Nephron progenitor cell (in vitro differentiated cells): ENCODE measurements around the gene WAPL.
A peak's percentile ranks its signal among the peaks of the same experiment; 100 is the strongest.
"Not testable (repeated sequence)": the region's sequence is repeated elsewhere in the genome, so short reads cannot be mapped to it uniquely, and the experiment has no call there.

Experiments used
- DNase-seq: peaks from one replicate; pipeline ENCODE4 v3.0.0; 2021
- H3K27ac Mint-ChIP-seq: 2 replicates; pipeline ENCODE4 v1.8.0; 2021; ENCODE audit warnings: mild to moderate bottlenecking, moderate library complexity, mixed read lengths
- H3K27me3 Mint-ChIP-seq: 2 replicates; pipeline ENCODE4 v1.8.0; 2021; ENCODE audit warnings: mild to moderate bottlenecking, low read depth, mixed read lengths; ENCODE audit not compliant: poor library complexity
- H3K36me3 Mint-ChIP-seq: 2 replicates; pipeline ENCODE4 v1.8.0; 2021; ENCODE audit warnings: low read depth, mixed read lengths
- H3K4me1 Mint-ChIP-seq: 2 replicates; pipeline ENCODE4 v1.8.0; 2021; ENCODE audit warnings: mixed read lengths
- H3K4me3 Mint-ChIP-seq: 2 replicates; pipeline ENCODE4 v1.8.0; 2021; ENCODE audit warnings: mild to moderate bottlenecking, moderate library complexity, mixed read lengths
- H3K9me3 Mint-ChIP-seq: 2 replicates; pipeline ENCODE4 v1.8.0; 2021; ENCODE audit warnings: mild to moderate bottlenecking, moderate library complexity, mixed read lengths
- TF ChIP-seq, protein P1 (sequence below): fragments of 200-600 bp; sonication (generic); IDR thresholded peaks from 2 replicates; pipeline ENCODE4 v1.5.0; 2021; ENCODE audit warnings: antibody characterized with exemption

WAPL gene

GRCh38 chr10:86391986-86392722 lies 129.4 kb downstream of the WAPL start:
- H3K27ac Mint-ChIP-seq: no peak overlapping the region
- H3K27me3 Mint-ChIP-seq: peaks cover 82% of the 10 kb centered on the region

GRCh38 chr10:86391236-86391840 lies 130.3 kb downstream of the WAPL start:
- H3K9me3 Mint-ChIP-seq: peaks cover 1% of the 10 kb centered on the region
- H3K27me3 Mint-ChIP-seq: peaks cover 80% of the 10 kb centered on the region
- no peak overlapping the region for H3K4me3 Mint-ChIP-seq
- H3K4me1 Mint-ChIP-seq: peaks cover 27% of the 10 kb centered on the region
- H3K36me3 Mint-ChIP-seq: no peaks in the 10 kb centered on the region
- TF ChIP-seq, protein P1, sequence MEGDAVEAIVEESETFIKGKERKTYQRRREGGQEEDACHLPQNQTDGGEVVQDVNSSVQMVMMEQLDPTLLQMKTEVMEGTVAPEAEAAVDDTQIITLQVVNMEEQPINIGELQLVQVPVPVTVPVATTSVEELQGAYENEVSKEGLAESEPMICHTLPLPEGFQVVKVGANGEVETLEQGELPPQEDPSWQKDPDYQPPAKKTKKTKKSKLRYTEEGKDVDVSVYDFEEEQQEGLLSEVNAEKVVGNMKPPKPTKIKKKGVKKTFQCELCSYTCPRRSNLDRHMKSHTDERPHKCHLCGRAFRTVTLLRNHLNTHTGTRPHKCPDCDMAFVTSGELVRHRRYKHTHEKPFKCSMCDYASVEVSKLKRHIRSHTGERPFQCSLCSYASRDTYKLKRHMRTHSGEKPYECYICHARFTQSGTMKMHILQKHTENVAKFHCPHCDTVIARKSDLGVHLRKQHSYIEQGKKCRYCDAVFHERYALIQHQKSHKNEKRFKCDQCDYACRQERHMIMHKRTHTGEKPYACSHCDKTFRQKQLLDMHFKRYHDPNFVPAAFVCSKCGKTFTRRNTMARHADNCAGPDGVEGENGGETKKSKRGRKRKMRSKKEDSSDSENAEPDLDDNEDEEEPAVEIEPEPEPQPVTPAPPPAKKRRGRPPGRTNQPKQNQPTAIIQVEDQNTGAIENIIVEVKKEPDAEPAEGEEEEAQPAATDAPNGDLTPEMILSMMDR: no peak
- H3K27ac Mint-ChIP-seq: no peak overlapping the region
- DNase-seq: no peak

More at GRCh38 chr10:86391986-86392722, 129.4 kb downstream of the WAPL start:
- Mint-ChIP-seq H3K36me3 (no peaks in the 10 kb centered on the region), H3K9me3 (no peaks in the 10 kb centered on the region), H3K4me1 (peaks cover 27% of the 10 kb centered on the region), H3K4me3 (no peak overlapping the region)
- TF ChIP-seq, protein P1: no peak
- DNase-seq: no peak

DNA sequence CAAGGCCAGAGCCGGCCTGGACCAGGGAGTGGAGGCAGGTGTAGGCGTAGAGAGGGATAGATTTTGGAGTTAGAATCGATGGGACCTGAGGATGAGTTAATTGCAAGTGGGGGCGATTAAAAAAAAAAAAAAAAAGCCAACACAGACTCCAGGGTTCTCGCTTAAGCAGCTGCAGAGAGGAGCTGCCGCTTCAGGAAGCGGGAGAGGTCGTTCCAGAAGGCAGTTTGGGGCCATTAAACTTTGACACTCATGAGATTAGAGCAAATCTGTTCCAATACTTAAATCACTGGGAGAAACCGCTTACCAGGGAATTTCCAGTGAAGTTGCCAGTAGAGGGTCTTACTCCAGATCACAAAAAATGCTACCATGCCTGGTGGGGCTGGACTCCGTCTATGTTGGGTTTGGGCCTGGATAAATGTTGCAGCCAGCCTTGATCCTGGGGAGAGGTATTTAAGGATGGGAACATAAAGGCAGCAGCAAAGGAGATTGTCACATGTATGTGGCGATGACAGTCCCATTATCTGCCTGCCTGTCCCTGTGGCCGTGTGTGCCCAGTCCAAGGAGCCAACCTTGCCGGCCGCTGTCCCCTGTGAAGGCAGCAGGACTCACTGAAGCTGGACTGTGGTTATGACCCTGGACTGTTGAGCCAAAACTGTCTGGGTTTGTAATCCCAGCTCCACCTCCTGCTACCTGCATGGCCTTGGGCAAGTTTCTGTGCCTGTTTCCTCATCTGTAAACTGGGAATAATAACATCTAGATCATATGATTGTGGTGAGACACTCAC lies 131.1 kb downstream of the WAPL start:
- H3K27me3 Mint-ChIP-seq: peaks cover 82% of the 10 kb centered on the region
- DNase-seq: no peak
- H3K4me3 Mint-ChIP-seq: peak overlapping the region; percentile 43
- TF ChIP-seq, protein P1: no peak
- no peaks in the 10 kb centered on the region for H3K36me3 Mint-ChIP-seq
- H3K9me3 Mint-ChIP-seq: peaks cover 5% of the 10 kb centered on the region
- peaks cover 27% of the 10 kb centered on the region for H3K4me1 Mint-ChIP-seq
- no peak overlapping the region for H3K27ac Mint-ChIP-seq

DNA sequence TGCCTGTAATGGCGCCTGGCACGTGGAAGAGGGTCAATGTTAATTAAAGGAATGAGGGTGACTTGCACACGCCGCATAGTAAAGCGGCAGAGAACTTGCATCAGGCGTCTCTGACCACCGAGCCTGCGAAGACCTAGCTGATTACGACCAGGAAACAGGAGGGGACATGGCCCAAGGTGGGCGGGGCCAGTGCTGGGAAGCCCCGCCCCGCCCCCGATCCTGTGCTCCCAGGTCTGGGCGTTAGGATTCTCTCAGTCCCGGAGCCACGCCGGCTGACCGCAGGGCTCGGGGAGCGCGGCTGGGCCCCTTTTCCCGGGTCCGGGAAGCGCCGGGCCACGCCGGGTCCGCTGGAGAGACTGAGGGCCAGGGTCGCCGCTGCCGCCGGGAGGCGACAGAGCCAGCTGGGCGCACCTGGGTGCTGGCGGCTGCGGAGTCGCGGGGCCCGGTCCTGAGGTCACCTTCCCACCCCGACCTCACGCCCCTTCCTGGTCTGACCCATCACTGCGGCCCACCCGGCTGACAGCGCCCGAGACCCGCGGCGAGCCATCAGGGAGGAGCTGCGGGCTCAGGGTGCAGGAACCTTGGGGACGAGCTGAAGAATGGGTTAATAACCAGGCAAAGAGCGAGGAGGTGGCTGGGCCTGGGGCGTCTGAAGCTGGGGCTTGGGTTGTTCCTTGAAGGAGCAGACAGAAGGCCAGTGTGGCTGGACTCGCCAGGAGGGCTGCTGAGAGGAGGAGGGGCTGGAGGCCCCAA lies 132.0 kb downstream of the WAPL start:
- H3K4me3 Mint-ChIP-seq: peak overlapping the region; percentile 75

DNA sequence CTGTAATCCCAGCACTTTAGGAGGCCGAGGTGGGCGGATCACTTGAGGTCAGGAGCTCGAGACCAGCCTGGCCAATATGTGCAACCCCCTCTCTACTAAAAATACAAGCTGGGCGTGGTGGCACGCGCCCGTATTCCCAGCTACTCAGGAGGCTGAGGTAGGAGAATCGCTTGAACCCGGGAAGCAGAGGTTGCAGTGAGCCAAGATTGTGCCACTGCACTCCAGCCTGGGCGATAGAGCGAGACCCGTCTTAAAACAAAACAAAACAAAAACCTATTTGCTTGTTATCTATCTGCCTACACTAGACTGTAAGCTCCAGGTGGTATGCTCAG lies 132.5 kb downstream of the WAPL start:
- Mint-ChIP-seq H3K27me3 (peaks cover 91% of the 10 kb centered on the region), H3K4me1 (peaks cover 27% of the 10 kb centered on the region), H3K4me3 (peak overlapping the region; percentile 75), H3K9me3 (peaks cover 11% of the 10 kb centered on the region)
- not testable (repeated sequence) for H3K36me3 Mint-ChIP-seq, DNase-seq, H3K27ac Mint-ChIP-seq

More for the DNA sequence above, 132.0 kb downstream of the WAPL start:
- no peak overlapping the region for H3K27ac Mint-ChIP-seq
- DNase-seq: peak; percentile 81
- TF ChIP-seq, protein P1: no peak
- H3K4me1 Mint-ChIP-seq: peaks cover 27% of the 10 kb centered on the region
- H3K9me3 Mint-ChIP-seq: peaks cover 8% of the 10 kb centered on the region
- no peaks in the 10 kb centered on the region for H3K36me3 Mint-ChIP-seq
- peaks cover 91% of the 10 kb centered on the region for H3K27me3 Mint-ChIP-seq
